ENCODE measurements around the gene RBBP7. TPM values are rescaled to one million over a fixed set of nuclear protein-coding genes. Genes with fewer than 3 reads are reported as not detected.

RBBP7 gene
- total RNA-seq, 1 donor from 2014 or later: 48.7 TPM

- TF ChIP-seq CTCF (IDR thresholded peaks at IDR 0.05): no peak
- H3K4me1 ChIP-seq: peaks cover 0 to 1% of the 10 kb centered on the region in 2 donors
- DNase-seq (ENCODE audit: low spot score in 2 of 2): no peak
- no peaks in the 10 kb centered on the region for H3K27me3 ChIP-seq
- no peaks in the 10 kb centered on the region for H3K36me3 ChIP-seq
- no peak overlapping the region for H3K27ac ChIP-seq
- H3K4me3 ChIP-seq: no peak overlapping the region
- intact Hi-C loops (cut with DNase I): no loop called here
- H3K9me3 ChIP-seq: no peaks in the 10 kb centered on the region
Measured at GRCh38 chrX:16873106-16873505, 2.9 kb upstream of the RBBP7 start.

DNA sequence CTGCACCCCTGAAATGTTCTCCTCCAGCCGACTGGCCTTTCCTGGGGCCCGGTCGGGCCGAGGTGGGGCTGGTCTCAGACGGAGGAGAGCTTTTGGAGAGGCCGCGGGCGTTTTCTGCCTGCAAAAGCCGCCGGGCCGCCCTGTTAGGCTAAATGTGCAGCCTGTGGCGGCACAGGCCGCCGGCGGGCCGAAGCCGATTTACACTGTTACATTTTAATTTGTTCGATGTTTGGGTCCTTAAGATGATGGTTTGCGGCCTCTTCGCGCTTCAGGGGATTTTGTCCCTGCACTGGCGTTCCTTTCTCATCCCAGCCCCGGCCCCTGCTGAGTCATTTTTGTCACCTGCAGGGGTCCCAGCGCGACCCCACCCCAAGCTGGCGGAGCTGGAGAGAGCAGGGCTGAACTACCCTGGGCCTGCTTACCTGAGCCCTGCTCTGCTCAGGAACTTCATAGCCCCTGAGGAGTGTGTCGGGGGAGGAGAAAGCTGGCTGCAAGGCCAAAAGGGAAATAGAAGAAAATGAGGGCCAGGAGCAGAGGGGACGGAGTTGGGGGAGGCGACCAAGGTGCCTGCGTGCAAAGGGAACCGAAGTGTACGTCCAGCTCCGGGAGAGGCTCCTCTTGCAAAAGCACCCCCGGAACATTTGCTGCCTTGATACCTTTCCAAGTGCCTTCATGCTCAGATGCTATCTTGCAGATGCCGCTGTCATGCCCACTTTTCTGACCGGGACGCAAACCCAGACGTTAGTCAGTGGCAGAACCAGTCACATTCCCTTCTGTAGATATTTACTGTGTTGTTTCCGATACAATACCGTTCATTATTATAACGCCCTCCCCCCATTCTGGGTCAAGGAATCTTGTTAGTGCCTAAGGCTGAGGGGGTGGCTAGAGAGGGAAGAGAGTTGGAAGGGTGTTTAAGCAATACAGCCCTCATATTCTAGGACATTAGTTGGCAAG is 977 bp upstream of the RBBP7 start:
- no peaks in the 10 kb centered on the region for H3K27me3 ChIP-seq
- peak overlapping the region; percentile 77 to 79 for H3K27ac ChIP-seq
- DNase-seq (ENCODE audit: low spot score in 2 of 2): no peak
- no peaks in the 10 kb centered on the region for H3K36me3 ChIP-seq
- H3K9me3 ChIP-seq: no peaks in the 10 kb centered on the region
- intact Hi-C loops (cut with DNase I): loop anchor here (1.0 kb wide), 3 partner anchors 33 to 152 kb away; partner anchors contain the start of genes SYAP1 and TXLNG
- peak overlapping the region; percentile 70 to 80 for H3K4me3 ChIP-seq
- peaks cover 0 to 3% of the 10 kb centered on the region in 2 donors for H3K4me1 ChIP-seq
- TF ChIP-seq CTCF (IDR thresholded peaks at IDR 0.05): no peak

- H3K4me1 ChIP-seq: peaks cover 0 to 7% of the 10 kb centered on the region in 2 donors
- H3K4me3 ChIP-seq: peak overlapping the region; percentile 80
- no peaks in the 10 kb centered on the region for H3K27me3 ChIP-seq
- DNase-seq (ENCODE audit: low spot score in 2 of 2): no peak
- H3K27ac ChIP-seq: peak overlapping the region; percentile 96 to 97
- no peak for TF ChIP-seq CTCF (IDR thresholded peaks at IDR 0.05)
- no peaks in the 10 kb centered on the region for H3K9me3 ChIP-seq
- H3K36me3 ChIP-seq: no peaks in the 10 kb centered on the region
- intact Hi-C loops (cut with DNase I): loop anchor here (1.0 kb wide), 3 partner anchors 31 to 150 kb away; partner anchors contain the start of genes SYAP1 and TXLNG
Measured at GRCh38 chrX:16869393-16870094, 618 bp downstream of the RBBP7 start.

- peak overlapping the region; percentile 80 for H3K4me3 ChIP-seq
- no peak for TF ChIP-seq CTCF (IDR thresholded peaks at IDR 0.05)
- H3K27ac ChIP-seq: peak overlapping the region in 1 of 2 donors; percentile 97
- no peaks in the 10 kb centered on the region for H3K36me3 ChIP-seq
- H3K27me3 ChIP-seq: no peaks in the 10 kb centered on the region
- intact Hi-C loops (cut with DNase I): no loop called here
- DNase-seq (ENCODE audit: low spot score in 2 of 2): no peak
- H3K9me3 ChIP-seq: no peaks in the 10 kb centered on the region
- H3K4me1 ChIP-seq: peaks cover 0 to 7% of the 10 kb centered on the region in 2 donors
Measured at GRCh38 chrX:16868920-16869319, 1.2 kb downstream of the RBBP7 start.

DNA sequence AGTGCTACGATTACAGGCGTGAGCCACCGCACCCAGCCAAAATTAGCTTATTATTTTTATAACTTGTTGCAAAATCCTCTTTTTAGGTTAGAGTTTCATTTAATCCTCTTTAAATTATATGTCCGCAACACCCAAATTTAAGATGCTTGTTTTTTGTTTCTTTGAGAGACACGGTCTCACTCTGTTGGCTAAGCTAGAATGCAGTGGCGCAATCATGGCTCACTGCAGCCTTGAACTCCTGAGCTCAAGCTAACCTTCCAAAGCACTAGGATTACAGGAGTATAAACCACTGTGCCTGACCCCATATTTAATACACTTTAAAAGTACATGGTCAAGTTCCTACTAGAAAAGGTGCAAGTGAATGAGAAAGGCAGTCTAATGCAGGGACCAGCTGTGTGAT is 2.2 kb downstream of the RBBP7 start:
- no peak for TF ChIP-seq CTCF (IDR thresholded peaks at IDR 0.05)
- Histone ChIP-seq H3K9me3 (no peaks in the 10 kb centered on the region), H3K4me1 (peaks cover 0 to 7% of the 10 kb centered on the region in 2 donors), H3K27ac (no peak overlapping the region), H3K36me3 (no peaks in the 10 kb centered on the region), H3K4me3 (peak overlapping the region in 1 of 2 donors; percentile 80), H3K27me3 (no peaks in the 10 kb centered on the region)
- no peak for DNase-seq (ENCODE audit: low spot score in 2 of 2)
- intact Hi-C loops (cut with DNase I): no loop called here
